ENCODE results near the gene LRMDA.

The LRMDA gene

GRCh38 chr10:76012716-76013327 lies 581.4 kb downstream of the LRMDA start:
- DNase-seq (ENCODE audit: low read depth in 2 of 2, low spot score in 1 of 2), result no peak

GRCh38 chr10:76015245-76015644 lies 583.8 kb downstream of the LRMDA start:
- DNase-seq (ENCODE audit: low read depth in 2 of 2, low spot score in 1 of 2), result no peak

GRCh38 chr10:76017026-76017732 lies 585.8 kb downstream of the LRMDA start:
- DNase-seq (ENCODE audit: low read depth in 2 of 2, low spot score in 1 of 2), result no peak

GRCh38 chr10:76017733-76018433 lies 586.5 kb downstream of the LRMDA start:
- no peak for DNase-seq (ENCODE audit: low read depth in 2 of 2, low spot score in 1 of 2)

GRCh38 chr10:76020630-76021029 lies 589.2 kb downstream of the LRMDA start:
- DNase-seq (ENCODE audit: low read depth in 2 of 2, low spot score in 1 of 2), result no peak

GRCh38 chr10:76021398-76021797 lies 590.0 kb downstream of the LRMDA start:
- DNase-seq (ENCODE audit: low read depth in 2 of 2, low spot score in 1 of 2), result no peak

- DNase-seq (ENCODE audit: low read depth in 2 of 2, low spot score in 1 of 2), result no peak
Observed at GRCh38 chr10:76022366-76022765, 590.9 kb downstream of the LRMDA start.

- no peak for DNase-seq (ENCODE audit: low read depth in 2 of 2, low spot score in 1 of 2)
Observed at GRCh38 chr10:76023007-76023406, 591.6 kb downstream of the LRMDA start.

GRCh38 chr10:76024460-76025123 lies 593.2 kb downstream of the LRMDA start:
- DNase-seq (ENCODE audit: low read depth in 2 of 2, low spot score in 1 of 2), result no peak

- no peak for DNase-seq (ENCODE audit: low read depth in 2 of 2, low spot score in 1 of 2)
Observed at GRCh38 chr10:76025124-76025477, 593.7 kb downstream of the LRMDA start.

GRCh38 chr10:76026176-76026771 lies 594.9 kb downstream of the LRMDA start:
- no peak for DNase-seq (ENCODE audit: low read depth in 2 of 2, low spot score in 1 of 2)

GRCh38 chr10:76026905-76027304 lies 595.5 kb downstream of the LRMDA start:
- DNase-seq (ENCODE audit: low read depth in 2 of 2, low spot score in 1 of 2), result no peak

GRCh38 chr10:76029782-76030181 lies 598.4 kb downstream of the LRMDA start:
- no peak for DNase-seq (ENCODE audit: low read depth in 2 of 2, low spot score in 1 of 2)

GRCh38 chr10:76031099-76031498 lies 599.7 kb downstream of the LRMDA start:
- no peak for DNase-seq (ENCODE audit: low read depth in 2 of 2, low spot score in 1 of 2)

GRCh38 chr10:76031769-76032699 lies 600.6 kb downstream of the LRMDA start:
- DNase-seq (ENCODE audit: low read depth in 2 of 2, low spot score in 1 of 2), result no peak

- DNase-seq (ENCODE audit: low read depth in 2 of 2, low spot score in 1 of 2), result no peak
Observed at GRCh38 chr10:76032700-76033039, 601.2 kb downstream of the LRMDA start.

- no peak for DNase-seq (ENCODE audit: low read depth in 2 of 2, low spot score in 1 of 2)
Observed at GRCh38 chr10:76033457-76034196, 602.2 kb downstream of the LRMDA start.

GRCh38 chr10:76034353-76035205 lies 603.2 kb downstream of the LRMDA start:
- no peak for DNase-seq (ENCODE audit: low read depth in 2 of 2, low spot score in 1 of 2)

Data from stimulated activated CD8-positive, alpha-beta memory T cell treated with anti-CD3 and anti-CD28 coated beads, Interleukin-4, amount 100 ng/mL, for 4 hours (primary cell).